ENCODE data around the gene RAPGEF1. TPM values are rescaled to one million over a fixed set of nuclear protein-coding genes. Genes with fewer than 3 reads are reported as not detected.

The RAPGEF1 gene
- total RNA-seq, 1 experiment from 2014 or later = 6.1 TPM

DNA sequence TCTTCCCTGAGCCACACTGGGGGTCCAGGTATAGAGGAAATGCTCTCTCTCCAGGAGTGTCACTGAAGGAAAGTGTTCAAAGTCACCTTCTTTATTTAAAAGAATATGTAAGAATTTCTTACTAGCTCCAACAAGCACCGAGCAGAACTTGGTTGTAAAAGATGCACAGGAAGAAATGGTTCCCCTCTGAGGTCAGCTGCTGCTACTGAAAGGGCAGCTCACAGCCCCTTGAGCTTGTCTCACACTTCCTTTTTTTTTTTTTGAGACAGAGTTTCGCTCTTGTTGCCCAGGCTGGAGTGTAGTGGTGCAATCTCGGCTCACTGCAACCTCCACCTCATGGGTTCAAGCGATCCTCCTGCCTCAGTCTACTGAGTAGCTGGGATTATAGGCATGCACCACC, 117.4 kb downstream of the RAPGEF1 start:
- no peaks in the 10 kb centered on the region for H4K20me1 ChIP-seq (ENCODE audit: insufficient read depth, low read depth, low read length)
- no peak overlapping the region for H3K4me3 ChIP-seq (ENCODE audit: low read length)
- H3K4me1 ChIP-seq (ENCODE audit: low read length) = peaks cover 5% of the 10 kb centered on the region; the same call in 1 of the 2 replicates
- H3K79me2 ChIP-seq (ENCODE audit: low read length) = no peaks in the 10 kb centered on the region
- no peak overlapping the region for H2AFZ ChIP-seq (ENCODE audit: low read length)
- no peak overlapping the region for H3K27ac ChIP-seq (ENCODE audit: low read length)
- no peak overlapping the region for H3K4me2 ChIP-seq (ENCODE audit: low read depth, low read length, poor library complexity, severe bottlenecking)
- H3K36me3 ChIP-seq (ENCODE audit: insufficient read depth, low read length) = no peaks in the 10 kb centered on the region
- no peaks in the 10 kb centered on the region for H3K27me3 ChIP-seq (ENCODE audit: low read length)
- peak; percentile 47 for DNase-seq
- H3K9ac ChIP-seq (ENCODE audit: low read length) = no peak overlapping the region
- no peaks in the 10 kb centered on the region for H3K9me2 ChIP-seq (replicated peaks; ENCODE audit: insufficient read depth, low read length)
- no peaks in the 10 kb centered on the region for H3K9me3 ChIP-seq (ENCODE audit: low read length)

GRCh38 chr9:131621551-131622358, 118.1 kb downstream of the RAPGEF1 start:
- Histone ChIP-seq H3K4me2 (ENCODE audit: low read depth, low read length, poor library complexity, severe bottlenecking) (no peak overlapping the region), H2AFZ (ENCODE audit: low read length) (no peak overlapping the region), H3K36me3 (ENCODE audit: insufficient read depth, low read length) (no peaks in the 10 kb centered on the region), H3K4me1 (ENCODE audit: low read length) (peaks cover 5% of the 10 kb centered on the region; the same call in 1 of the 2 replicates), H3K4me3 (ENCODE audit: low read length) (no peak overlapping the region), H3K9me2 (replicated peaks; ENCODE audit: insufficient read depth, low read length) (no peaks in the 10 kb centered on the region), H3K9me3 (ENCODE audit: low read length) (no peaks in the 10 kb centered on the region), H3K27me3 (ENCODE audit: low read length) (no peaks in the 10 kb centered on the region), H3K27ac (ENCODE audit: low read length) (no peak overlapping the region), H4K20me1 (ENCODE audit: insufficient read depth, low read depth, low read length) (no peaks in the 10 kb centered on the region), H3K79me2 (ENCODE audit: low read length) (no peaks in the 10 kb centered on the region), H3K9ac (ENCODE audit: low read length) (no peak overlapping the region)
- DNase-seq = no peak

GRCh38 chr9:131620764-131621520, 118.9 kb downstream of the RAPGEF1 start:
- H3K4me1 ChIP-seq (ENCODE audit: low read length) = peaks cover 5% of the 10 kb centered on the region; the same call in 1 of the 2 replicates
- no peaks in the 10 kb centered on the region for H3K9me2 ChIP-seq (replicated peaks; ENCODE audit: insufficient read depth, low read length)
- no peak overlapping the region for H3K27ac ChIP-seq (ENCODE audit: low read length)
- H3K79me2 ChIP-seq (ENCODE audit: low read length) = no peaks in the 10 kb centered on the region
- no peaks in the 10 kb centered on the region for H3K36me3 ChIP-seq (ENCODE audit: insufficient read depth, low read length)
- DNase-seq = no peak
- H4K20me1 ChIP-seq (ENCODE audit: insufficient read depth, low read depth, low read length) = no peaks in the 10 kb centered on the region
- H2AFZ ChIP-seq (ENCODE audit: low read length) = no peak overlapping the region
- H3K4me2 ChIP-seq (ENCODE audit: low read depth, low read length, poor library complexity, severe bottlenecking) = no peak overlapping the region
- no peaks in the 10 kb centered on the region for H3K9me3 ChIP-seq (ENCODE audit: low read length)
- no peaks in the 10 kb centered on the region for H3K27me3 ChIP-seq (ENCODE audit: low read length)
- no peak overlapping the region for H3K9ac ChIP-seq (ENCODE audit: low read length)
- H3K4me3 ChIP-seq (ENCODE audit: low read length) = no peak overlapping the region

DNA sequence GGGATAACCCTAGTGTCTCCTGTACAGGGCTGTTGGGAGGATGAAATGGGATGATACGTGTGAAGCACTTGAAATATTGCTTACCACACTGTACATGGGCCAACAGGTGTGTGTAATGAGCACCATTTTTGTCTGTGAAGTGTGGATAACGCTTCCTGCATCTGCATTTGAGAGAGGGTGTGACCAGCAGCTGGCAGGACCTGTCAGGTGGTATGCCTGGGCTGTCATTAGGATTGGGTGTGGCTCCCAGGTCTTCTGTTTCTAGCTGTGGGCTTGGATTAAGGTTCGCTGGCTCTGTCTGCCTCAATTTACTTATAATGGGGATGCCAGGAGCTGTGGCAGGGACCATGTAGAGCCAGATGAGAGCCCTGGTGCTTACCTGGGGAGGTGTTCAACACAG, 120.2 kb downstream of the RAPGEF1 start:
- Histone ChIP-seq H3K27ac (ENCODE audit: low read length) (no peak overlapping the region), H4K20me1 (ENCODE audit: insufficient read depth, low read depth, low read length) (no peaks in the 10 kb centered on the region), H3K79me2 (ENCODE audit: low read length) (no peaks in the 10 kb centered on the region), H3K4me2 (ENCODE audit: low read depth, low read length, poor library complexity, severe bottlenecking) (no peak overlapping the region), H3K4me1 (ENCODE audit: low read length) (peaks cover 5% of the 10 kb centered on the region; the same call in 1 of the 2 replicates), H3K27me3 (ENCODE audit: low read length) (no peaks in the 10 kb centered on the region), H3K9me2 (replicated peaks; ENCODE audit: insufficient read depth, low read length) (no peaks in the 10 kb centered on the region), H3K9me3 (ENCODE audit: low read length) (no peaks in the 10 kb centered on the region), H3K36me3 (ENCODE audit: insufficient read depth, low read length) (no peaks in the 10 kb centered on the region), H2AFZ (ENCODE audit: low read length) (no peak overlapping the region), H3K4me3 (ENCODE audit: low read length) (no peak overlapping the region), H3K9ac (ENCODE audit: low read length) (no peak overlapping the region)
- no peak for DNase-seq

DNA sequence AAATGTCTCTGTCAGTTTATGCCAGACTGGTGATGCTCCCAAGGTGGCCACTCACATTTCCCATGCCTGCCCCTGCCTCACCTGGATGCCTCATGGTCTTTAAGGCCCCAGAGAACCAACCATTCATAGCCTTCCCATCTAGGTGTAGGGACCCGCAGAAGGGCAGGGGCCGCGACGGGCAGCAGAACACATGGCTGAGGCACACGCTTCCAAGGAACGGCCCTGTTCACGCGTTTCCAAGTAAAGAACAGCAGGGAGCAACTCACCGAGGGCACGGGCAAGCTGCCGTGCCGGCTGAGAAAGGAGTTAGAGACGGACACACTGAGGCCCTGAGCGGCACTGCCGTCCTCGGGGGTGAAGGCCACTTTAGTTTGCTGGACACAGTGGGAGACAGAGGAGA, 121.1 kb downstream of the RAPGEF1 start:
- Histone ChIP-seq H3K9me3 (ENCODE audit: low read length) (no peaks in the 10 kb centered on the region), H2AFZ (ENCODE audit: low read length) (no peak overlapping the region), H3K79me2 (ENCODE audit: low read length) (no peaks in the 10 kb centered on the region), H3K4me1 (ENCODE audit: low read length) (peaks cover 5% of the 10 kb centered on the region; the same call in 1 of the 2 replicates), H3K4me2 (ENCODE audit: low read depth, low read length, poor library complexity, severe bottlenecking) (no peak overlapping the region), H4K20me1 (ENCODE audit: insufficient read depth, low read depth, low read length) (no peaks in the 10 kb centered on the region), H3K27ac (ENCODE audit: low read length) (no peak overlapping the region), H3K4me3 (ENCODE audit: low read length) (no peak overlapping the region), H3K9ac (ENCODE audit: low read length) (no peak overlapping the region), H3K27me3 (ENCODE audit: low read length) (no peaks in the 10 kb centered on the region), H3K36me3 (ENCODE audit: insufficient read depth, low read length) (no peaks in the 10 kb centered on the region), H3K9me2 (replicated peaks; ENCODE audit: insufficient read depth, low read length) (no peaks in the 10 kb centered on the region)
- no peak for DNase-seq

- Histone ChIP-seq H3K36me3 (ENCODE audit: insufficient read depth, low read length) (no peaks in the 10 kb centered on the region), H2AFZ (ENCODE audit: low read length) (no peak overlapping the region), H3K4me2 (ENCODE audit: low read depth, low read length, poor library complexity, severe bottlenecking) (no peak overlapping the region), H3K4me3 (ENCODE audit: low read length) (no peak overlapping the region), H3K9ac (ENCODE audit: low read length) (no peak overlapping the region), H3K27me3 (ENCODE audit: low read length) (no peaks in the 10 kb centered on the region), H4K20me1 (ENCODE audit: insufficient read depth, low read depth, low read length) (no peaks in the 10 kb centered on the region), H3K4me1 (ENCODE audit: low read length) (peaks cover 5% of the 10 kb centered on the region; the same call in 1 of the 2 replicates), H3K79me2 (ENCODE audit: low read length) (no peaks in the 10 kb centered on the region), H3K27ac (ENCODE audit: low read length) (no peak overlapping the region), H3K9me2 (replicated peaks; ENCODE audit: insufficient read depth, low read length) (no peaks in the 10 kb centered on the region), H3K9me3 (ENCODE audit: low read length) (no peaks in the 10 kb centered on the region)
- DNase-seq = no peak
Observed at GRCh38 chr9:131618071-131618479, 121.8 kb downstream of the RAPGEF1 start.

- no peak overlapping the region for H3K4me2 ChIP-seq (ENCODE audit: low read depth, low read length, poor library complexity, severe bottlenecking)
Observed at GRCh38 chr9:131617611-131618010, 122.3 kb downstream of the RAPGEF1 start.

GRCh38 chr9:131616983-131617604, 122.8 kb downstream of the RAPGEF1 start:
- no peaks in the 10 kb centered on the region for H3K9me3 ChIP-seq (ENCODE audit: low read length)
- no peaks in the 10 kb centered on the region for H3K9me2 ChIP-seq (replicated peaks; ENCODE audit: insufficient read depth, low read length)
- no peak overlapping the region for H3K9ac ChIP-seq (ENCODE audit: low read length)
- H3K27ac ChIP-seq (ENCODE audit: low read length) = no peak overlapping the region
- H3K36me3 ChIP-seq (ENCODE audit: insufficient read depth, low read length) = no peaks in the 10 kb centered on the region
- no peaks in the 10 kb centered on the region for H3K79me2 ChIP-seq (ENCODE audit: low read length)
- H3K4me3 ChIP-seq (ENCODE audit: low read length) = no peak overlapping the region
- no peak overlapping the region for H3K4me2 ChIP-seq (ENCODE audit: low read depth, low read length, poor library complexity, severe bottlenecking)
- DNase-seq = no peak
- H2AFZ ChIP-seq (ENCODE audit: low read length) = no peak overlapping the region
- no peaks in the 10 kb centered on the region for H4K20me1 ChIP-seq (ENCODE audit: insufficient read depth, low read depth, low read length)
- H3K4me1 ChIP-seq (ENCODE audit: low read length) = peaks cover 5% of the 10 kb centered on the region; the same call in 1 of the 2 replicates
- H3K27me3 ChIP-seq (ENCODE audit: low read length) = no peaks in the 10 kb centered on the region

More at GRCh38 chr9:131617611-131618010, 122.3 kb downstream of the RAPGEF1 start:
- DNase-seq = no peak
- no peaks in the 10 kb centered on the region for H3K9me3 ChIP-seq (ENCODE audit: low read length)
- peaks cover 5% of the 10 kb centered on the region; the same call in 1 of the 2 replicates for H3K4me1 ChIP-seq (ENCODE audit: low read length)
- no peak overlapping the region for H2AFZ ChIP-seq (ENCODE audit: low read length)
- no peak overlapping the region for H3K27ac ChIP-seq (ENCODE audit: low read length)
- H3K4me3 ChIP-seq (ENCODE audit: low read length) = no peak overlapping the region
- H4K20me1 ChIP-seq (ENCODE audit: insufficient read depth, low read depth, low read length) = no peaks in the 10 kb centered on the region
- H3K9ac ChIP-seq (ENCODE audit: low read length) = no peak overlapping the region
- no peaks in the 10 kb centered on the region for H3K79me2 ChIP-seq (ENCODE audit: low read length)
- H3K36me3 ChIP-seq (ENCODE audit: insufficient read depth, low read length) = no peaks in the 10 kb centered on the region
- no peaks in the 10 kb centered on the region for H3K27me3 ChIP-seq (ENCODE audit: low read length)
- no peaks in the 10 kb centered on the region for H3K9me2 ChIP-seq (replicated peaks; ENCODE audit: insufficient read depth, low read length)
